ENCODE results near the gene ATP5MC2.

The ATP5MC2 gene

DNA sequence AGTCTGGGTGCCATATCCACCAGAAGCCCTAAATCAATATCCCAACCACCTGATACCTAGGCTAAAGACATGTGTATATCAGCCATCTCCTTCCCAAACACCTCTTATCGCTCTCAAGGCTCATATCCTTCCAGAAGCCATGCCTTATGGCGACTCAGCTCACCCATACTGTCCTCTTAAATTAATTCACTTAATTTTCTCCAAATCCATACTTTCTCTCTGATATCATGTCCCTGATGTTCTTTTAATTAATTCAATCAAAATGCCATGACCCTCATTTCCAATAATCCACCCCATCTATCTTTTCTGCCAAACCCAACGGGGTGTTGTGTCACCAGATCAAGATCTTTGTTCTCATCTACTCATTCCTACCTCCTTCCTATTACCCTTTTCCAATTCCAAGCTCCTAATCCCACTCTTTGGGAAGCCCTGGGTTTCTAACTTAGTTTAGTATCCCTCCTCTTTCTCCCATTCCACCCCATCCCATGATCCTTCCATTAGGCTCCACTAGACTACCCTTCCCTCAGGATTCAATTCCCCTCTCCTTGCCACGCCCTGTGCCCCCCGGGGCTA lies 50.4 kb downstream of the ATP5MC2 start:
- no peak for DNase-seq (ENCODE audit: low read depth)
- TF ChIP-seq, protein P1, sequence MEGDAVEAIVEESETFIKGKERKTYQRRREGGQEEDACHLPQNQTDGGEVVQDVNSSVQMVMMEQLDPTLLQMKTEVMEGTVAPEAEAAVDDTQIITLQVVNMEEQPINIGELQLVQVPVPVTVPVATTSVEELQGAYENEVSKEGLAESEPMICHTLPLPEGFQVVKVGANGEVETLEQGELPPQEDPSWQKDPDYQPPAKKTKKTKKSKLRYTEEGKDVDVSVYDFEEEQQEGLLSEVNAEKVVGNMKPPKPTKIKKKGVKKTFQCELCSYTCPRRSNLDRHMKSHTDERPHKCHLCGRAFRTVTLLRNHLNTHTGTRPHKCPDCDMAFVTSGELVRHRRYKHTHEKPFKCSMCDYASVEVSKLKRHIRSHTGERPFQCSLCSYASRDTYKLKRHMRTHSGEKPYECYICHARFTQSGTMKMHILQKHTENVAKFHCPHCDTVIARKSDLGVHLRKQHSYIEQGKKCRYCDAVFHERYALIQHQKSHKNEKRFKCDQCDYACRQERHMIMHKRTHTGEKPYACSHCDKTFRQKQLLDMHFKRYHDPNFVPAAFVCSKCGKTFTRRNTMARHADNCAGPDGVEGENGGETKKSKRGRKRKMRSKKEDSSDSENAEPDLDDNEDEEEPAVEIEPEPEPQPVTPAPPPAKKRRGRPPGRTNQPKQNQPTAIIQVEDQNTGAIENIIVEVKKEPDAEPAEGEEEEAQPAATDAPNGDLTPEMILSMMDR (conservative IDR thresholded peaks at IDR 0.05; ENCODE audit: low read depth, low read length) = no peak
- H3K4me3 ChIP-seq (ENCODE audit: low read depth, low read length) = peak overlapping the region; percentile 83

DNA sequence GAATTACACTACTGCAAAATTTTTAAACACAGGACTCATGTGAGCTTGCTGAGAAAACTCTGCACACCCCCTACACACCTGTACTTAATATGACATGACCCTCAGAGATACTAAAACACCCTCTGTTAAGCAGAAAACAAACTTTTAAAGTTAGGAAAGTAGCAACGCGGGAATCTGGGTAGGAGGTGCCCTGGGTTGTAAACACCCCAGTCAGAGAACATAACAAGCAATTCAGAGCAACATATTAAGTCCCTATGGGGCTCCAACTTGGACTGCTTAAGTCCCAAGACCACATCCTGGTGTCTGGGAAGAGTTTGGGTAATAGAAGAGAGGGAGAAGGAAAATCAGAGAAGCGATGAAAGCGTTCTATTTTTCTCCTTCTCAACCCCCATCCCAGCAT lies 50.9 kb downstream of the ATP5MC2 start:
- DNase-seq (ENCODE audit: low read depth) = peak; percentile 26
- TF ChIP-seq, protein P1 (conservative IDR thresholded peaks at IDR 0.05; ENCODE audit: low read depth, low read length) = no peak
- H3K4me3 ChIP-seq (ENCODE audit: low read depth, low read length) = peak overlapping the region; percentile 83

DNA sequence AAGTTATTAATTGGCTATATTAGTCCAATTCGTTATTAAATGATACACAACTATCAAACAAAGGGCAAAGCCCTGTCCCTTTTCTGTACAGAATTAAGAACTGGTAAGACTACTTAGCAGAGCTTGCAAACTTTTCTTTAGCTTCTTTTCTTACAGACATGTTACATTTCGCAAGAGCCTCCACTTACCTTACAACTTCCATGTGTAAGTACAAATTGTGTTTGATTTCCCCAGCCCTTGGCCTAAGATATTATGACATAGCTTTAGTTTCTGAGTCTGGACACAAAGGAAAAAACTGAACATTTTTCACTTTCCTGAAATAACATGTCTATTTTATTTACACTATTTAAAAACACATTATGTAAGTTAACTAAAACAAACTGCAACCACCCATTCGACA lies 51.4 kb downstream of the ATP5MC2 start:
- peak overlapping the region; percentile 83 for H3K4me3 ChIP-seq (ENCODE audit: low read depth, low read length)
- DNase-seq (ENCODE audit: low read depth) = peak; percentile 61
- TF ChIP-seq, protein P1 (conservative IDR thresholded peaks at IDR 0.05; ENCODE audit: low read depth, low read length) = no peak

DNA sequence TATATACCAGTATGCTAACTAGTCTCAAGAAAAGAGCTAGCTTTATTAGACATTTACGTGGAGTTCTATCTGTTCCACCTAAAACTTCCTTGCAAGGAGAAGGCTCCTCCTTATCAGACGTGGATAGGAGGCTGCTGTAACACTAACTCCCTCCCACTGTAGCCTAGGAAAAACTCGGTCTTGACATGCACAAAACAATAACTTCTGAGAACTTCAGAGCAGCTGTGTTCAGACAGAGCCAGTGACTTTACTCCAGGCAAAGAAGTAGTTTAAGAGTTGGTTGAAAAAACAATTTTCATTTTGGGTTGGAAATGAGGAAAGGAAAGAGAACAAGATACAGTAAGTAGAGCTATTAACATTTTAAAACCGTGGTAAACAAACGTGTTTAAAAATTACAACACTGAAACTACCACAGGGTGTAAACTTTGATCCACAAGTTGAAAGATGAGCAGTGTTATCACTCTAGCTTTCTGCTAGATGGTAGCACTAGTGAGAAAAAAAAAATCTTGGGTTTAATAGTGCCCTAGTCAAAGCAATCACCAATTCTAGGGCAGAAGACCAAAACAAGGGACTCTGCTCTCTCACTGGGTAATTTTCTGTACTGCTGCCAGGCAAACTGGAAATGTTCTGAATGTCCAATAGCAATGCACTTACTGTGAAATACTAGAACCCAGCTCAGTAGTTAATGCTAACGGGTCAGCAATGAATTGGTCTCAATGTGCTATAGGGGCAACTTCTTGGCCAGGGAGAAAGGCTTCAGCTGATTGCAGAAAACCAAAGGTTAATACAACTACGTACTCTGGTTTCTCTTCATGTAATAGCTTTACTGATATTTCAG lies 52.1 kb downstream of the ATP5MC2 start:
- TF ChIP-seq, protein P1 (conservative IDR thresholded peaks at IDR 0.05; ENCODE audit: low read depth, low read length) = no peak
- DNase-seq (ENCODE audit: low read depth) = peak; percentile 88
- peak overlapping the region; percentile 83 for H3K4me3 ChIP-seq (ENCODE audit: low read depth, low read length)

DNA sequence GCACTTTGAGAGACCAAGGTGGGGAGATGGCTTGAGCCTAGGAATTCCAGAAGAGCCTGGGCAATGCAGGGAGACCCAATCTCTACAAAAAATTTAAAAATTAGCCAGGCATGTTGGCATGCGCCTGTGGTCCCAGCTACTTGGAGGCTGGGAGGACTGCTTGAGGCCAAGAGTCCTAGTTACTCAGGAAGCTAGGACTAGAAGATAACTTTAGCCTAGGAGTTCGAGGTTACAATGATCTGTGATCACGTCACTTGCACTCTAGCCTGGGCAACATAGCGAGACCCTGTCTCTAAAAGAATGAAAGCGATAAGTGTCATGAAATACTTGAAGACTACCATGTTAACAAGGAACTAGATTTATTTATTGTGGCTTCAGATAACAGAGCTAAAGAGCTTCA lies 53.2 kb downstream of the ATP5MC2 start:
- DNase-seq (ENCODE audit: low read depth) = no peak
- no peak overlapping the region for H3K4me3 ChIP-seq (ENCODE audit: low read depth, low read length)
- TF ChIP-seq, protein P1 (conservative IDR thresholded peaks at IDR 0.05; ENCODE audit: low read depth, low read length) = no peak

DNA sequence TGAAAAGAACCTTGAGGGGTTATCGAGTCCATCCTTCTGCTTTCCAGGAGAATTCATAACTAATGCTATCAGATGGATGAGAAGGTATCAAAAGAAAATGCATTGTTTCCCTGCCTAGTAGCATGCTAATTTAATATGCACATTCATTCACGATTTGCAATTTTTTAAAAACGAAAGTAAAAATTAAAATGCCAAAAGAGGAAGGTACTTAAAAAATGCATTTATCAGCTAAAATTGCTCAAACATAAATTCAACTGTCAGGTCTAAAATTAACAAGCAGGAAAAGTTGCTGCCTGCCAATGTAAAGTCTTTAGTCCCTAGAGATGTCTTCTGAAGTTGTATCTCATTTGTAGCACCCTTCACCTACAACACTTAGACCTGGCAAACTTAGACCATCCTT lies 57.6 kb downstream of the ATP5MC2 start:
- no peak for DNase-seq (ENCODE audit: low read depth)
- TF ChIP-seq, protein P1 (conservative IDR thresholded peaks at IDR 0.05; ENCODE audit: low read depth, low read length) = no peak
- no peak overlapping the region for H3K4me3 ChIP-seq (ENCODE audit: low read depth, low read length)

Data from choroid plexus epithelial cell (primary cell).